Effector CD8-positive, alpha-beta T cell (primary cell): ENCODE results near the gene TMEM203.
A peak's percentile ranks its signal among the peaks of the same experiment; 100 is the strongest.

Experiments used
- DNase-seq: peaks from one replicate; lab custom pipeline; 2025; lab: John Stamatoyannopoulos, UW

Gene TMEM203

DNA sequence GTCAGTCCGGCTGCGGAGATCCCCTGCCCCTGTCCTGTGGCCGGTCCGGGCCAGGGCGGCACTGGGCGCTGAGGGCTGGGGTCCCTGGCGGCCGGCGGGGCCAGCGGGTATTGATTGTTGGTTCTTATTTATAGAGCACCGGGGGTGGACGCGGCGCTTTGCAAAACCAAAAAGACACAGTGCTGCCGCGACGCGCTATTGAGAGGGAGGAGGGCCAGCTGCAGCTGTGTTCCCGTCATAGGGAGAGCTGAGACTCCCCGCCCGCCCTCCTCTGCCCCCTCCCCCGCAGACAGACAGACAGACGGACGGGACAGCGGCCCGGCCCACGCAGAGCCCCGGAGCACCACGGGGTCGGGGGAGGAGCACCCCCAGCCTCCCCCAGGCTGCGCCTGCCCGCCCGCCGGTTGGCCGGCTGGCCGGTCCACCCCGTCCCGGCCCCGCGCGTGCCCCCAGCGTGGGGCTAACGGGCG lies 38.1 kb downstream of the TMEM203 start:
- no peak for DNase-seq

DNA sequence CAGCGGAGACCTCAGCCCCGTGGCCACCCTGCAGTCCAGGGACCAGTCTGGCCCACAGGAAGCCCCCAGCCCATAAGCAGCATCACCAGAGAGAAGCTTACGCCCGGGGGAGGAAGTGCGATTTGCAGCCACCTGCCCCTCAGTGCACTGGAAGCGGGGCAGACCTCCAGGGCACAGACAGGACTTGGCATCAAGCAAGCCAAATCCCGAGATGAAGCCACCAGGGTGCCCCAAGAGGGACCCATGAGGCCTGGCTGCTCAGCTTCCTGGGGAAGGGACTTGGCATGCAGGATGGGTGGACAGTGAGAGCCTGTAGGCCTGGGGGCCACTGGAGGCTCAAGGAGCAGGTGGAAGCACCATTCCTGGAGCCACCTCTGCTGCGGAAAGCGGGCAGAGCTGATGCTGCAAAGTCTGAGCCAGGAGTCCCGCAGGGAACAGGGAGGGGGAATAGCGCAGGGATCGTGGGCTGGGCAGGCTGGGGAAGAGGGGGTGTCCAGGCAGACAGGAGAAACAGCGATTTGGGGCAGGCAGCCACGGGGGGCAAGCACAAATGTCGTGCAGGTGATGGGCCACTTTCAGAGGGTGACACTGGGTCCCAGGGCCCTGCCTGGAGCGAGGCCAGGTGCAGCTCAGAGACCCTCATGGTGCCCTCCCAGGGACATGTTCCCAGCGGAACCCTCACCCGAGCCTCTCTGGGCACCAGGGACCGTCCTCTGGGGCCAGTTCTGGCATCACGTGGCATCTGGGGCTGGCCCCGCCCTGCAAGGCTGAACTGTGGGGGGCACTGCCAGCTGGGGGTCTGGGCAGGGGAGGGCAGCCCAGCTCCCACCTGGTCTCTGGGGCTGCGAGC lies 38.8 kb downstream of the TMEM203 start:
- no peak for DNase-seq

GRCh38 chr9:137165250-137165836 lies 40.1 kb downstream of the TMEM203 start:
- no peak for DNase-seq

- no peak for DNase-seq
These were observed 40.8 kb downstream of the TMEM203 start for GRCh38 chr9:137164370-137165249.

DNA sequence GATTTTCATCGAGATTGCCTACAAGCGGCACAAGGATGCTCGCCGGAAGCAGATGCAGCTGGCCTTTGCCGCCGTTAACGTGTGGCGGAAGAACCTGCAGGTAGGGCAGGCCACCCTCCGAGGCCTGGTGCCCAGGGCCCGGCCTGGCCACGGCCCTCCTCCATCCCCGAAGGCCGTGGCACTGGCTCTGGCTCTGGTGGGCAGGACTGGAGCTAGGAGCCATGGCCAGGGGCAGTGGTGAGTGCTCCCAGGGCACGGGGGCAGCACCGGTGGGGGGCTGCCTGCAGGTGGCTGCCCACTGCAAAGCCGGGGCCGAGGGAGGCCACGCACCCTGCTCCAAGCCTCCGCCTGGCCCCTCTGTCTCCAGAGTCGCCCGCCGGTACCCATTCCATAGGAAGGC lies 41.6 kb downstream of the TMEM203 start:
- no peak for DNase-seq

GRCh38 chr9:137163365-137163715 lies 42.1 kb downstream of the TMEM203 start:
- no peak for DNase-seq

GRCh38 chr9:137162505-137163364 lies 42.7 kb downstream of the TMEM203 start:
- no peak for DNase-seq

GRCh38 chr9:137161558-137162486 lies 43.6 kb downstream of the TMEM203 start:
- no peak for DNase-seq

- no peak for DNase-seq
These were observed 44.5 kb downstream of the TMEM203 start for GRCh38 chr9:137160716-137161557.

DNA sequence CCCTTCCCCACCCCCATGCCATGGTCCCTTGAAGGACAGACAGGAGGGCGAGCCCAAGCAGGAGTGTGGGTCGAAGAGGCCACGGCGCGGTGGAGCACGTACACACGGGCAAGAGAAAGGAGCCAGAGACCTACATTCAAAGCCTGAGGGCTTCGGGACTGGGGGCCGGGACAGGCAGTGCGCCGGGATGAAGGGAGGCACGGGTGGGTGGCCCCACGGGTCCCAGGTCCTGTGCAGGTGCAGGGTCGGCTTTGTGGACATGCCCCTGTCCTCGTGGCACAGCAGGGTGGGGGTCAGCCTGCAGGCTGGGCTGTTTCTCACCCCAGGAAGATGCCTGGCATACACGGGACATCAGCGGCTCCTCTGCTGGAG lies 45.4 kb downstream of the TMEM203 start:
- no peak for DNase-seq

DNA sequence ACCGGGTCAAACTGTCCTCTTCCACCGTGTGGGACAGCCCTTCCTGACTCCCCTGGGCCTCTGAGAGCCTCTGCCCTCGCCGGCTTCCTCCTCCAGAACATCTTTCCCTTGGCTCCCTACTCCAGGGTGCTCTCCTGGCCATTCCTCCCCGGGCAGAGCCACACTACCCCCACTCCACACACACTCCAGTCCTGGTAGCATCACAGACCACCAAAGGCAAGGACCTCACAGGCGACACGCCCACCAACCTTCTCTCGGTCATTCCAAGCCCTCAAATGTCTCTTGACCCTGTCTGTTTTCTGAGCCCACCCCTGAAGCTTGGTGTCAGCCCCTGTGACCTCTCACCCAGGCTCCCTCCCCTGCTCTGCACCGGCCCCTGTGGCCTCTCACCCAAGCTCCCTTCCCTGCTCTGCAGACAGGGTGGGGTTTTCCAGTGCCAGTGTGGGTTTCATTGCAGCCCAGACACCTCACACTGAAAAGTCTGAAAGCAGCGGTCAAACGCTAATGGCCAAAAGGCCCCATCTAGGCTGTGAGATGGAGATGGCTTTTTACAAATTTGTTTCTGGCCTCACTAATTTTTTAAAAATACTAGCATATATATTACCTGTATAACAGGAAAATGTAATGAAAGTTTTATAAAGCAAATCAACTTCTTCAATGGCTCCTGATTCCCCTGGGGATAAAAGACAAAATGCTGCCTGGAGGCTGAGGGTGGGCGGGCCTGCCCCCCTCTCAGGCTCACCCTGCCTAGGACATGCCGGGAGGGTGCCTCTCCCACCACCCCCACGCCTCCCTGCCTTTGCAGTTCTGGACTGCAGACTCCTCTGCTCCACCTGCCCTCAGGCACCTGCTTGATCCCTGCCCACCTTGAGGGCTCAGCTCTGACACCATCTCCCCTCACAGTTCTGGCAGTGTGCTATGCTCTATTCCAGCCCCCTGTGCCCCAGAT lies 46.1 kb downstream of the TMEM203 start:
- DNase-seq, result no peak

- DNase-seq, result no peak
These were observed 46.8 kb downstream of the TMEM203 start for GRCh38 chr9:137158625-137159024.

- DNase-seq, result no peak
These were observed 47.6 kb downstream of the TMEM203 start for GRCh38 chr9:137157618-137158415.

- DNase-seq, result peak; percentile 54
These were observed 48.7 kb downstream of the TMEM203 start for GRCh38 chr9:137156567-137157375.
